ENCODE measurements around the gene KLHDC1.
"Not testable (repeated sequence)": the region's sequence is repeated elsewhere in the genome, so short reads cannot be mapped to it uniquely, and the experiment has no call there.

KLHDC1 gene, protein sequence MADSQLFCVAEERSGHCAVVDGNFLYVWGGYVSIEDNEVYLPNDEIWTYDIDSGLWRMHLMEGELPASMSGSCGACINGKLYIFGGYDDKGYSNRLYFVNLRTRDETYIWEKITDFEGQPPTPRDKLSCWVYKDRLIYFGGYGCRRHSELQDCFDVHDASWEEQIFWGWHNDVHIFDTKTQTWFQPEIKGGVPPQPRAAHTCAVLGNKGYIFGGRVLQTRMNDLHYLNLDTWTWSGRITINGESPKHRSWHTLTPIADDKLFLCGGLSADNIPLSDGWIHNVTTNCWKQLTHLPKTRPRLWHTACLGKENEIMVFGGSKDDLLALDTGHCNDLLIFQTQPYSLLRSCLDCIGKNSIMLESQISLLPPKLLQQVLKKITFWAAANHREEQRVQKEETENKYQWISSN

GRCh38 chr14:49692811-49693734 lies at the start of gene KLHDC1:
Gene KLHDC1 (plus strand): TSS chr14:49693120. CDS start chr14:49693195, 75 bp downstream.
- no peak for DNase-seq (ENCODE audit: low read depth, low spot score)
- H3K4me3 ChIP-seq (ENCODE audit: low read depth, low read length): peak within 1 kb of the TSS; percentile 71
- ChIA-PET POLR2A (interaction anchor here (0.9 to 1.1 kb wide), 2 partner anchors 75 to 76 kb away, joined by 3 to 4 read pairs; partner anchors contain the start of gene KLHDC2), CTCF (interaction anchor here (0.7 to 0.9 kb wide), 2 partner anchors 11 to 23 kb away, joined by 3 read pairs; no protein-coding TSS in a partner anchor)
- no peak for TF ChIP-seq CTCF (IDR thresholded peaks at IDR 0.05; ENCODE audit: insufficient read depth, low read length, missing control alignments)

GRCh38 chr14:49653508-49653907 lies 39.4 kb upstream of the KLHDC1 start:
- ChIA-PET POLR2A (no interaction called here), CTCF (no interaction called here)

DNA sequence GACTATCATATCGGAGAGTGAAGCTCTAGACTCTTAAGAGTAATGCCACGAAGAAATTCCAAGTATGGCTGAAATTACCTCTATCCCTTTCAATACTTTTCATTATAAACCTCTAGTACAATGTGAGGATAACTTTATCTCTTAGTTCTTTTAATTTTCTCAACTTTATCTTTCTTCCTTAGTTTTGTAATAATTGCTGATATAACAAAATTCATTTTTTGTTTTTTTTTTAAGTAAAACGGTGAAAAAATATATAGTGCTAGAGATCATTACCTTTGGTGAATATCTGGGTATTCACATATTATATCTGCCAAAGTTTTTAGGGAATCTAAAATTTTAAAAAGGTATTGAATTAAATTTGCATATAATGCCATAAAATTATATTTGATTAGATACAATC lies 38.4 kb upstream of the KLHDC1 start:
- TF ChIP-seq CTCF (IDR thresholded peaks at IDR 0.05; ENCODE audit: insufficient read depth, low read length, missing control alignments): no peak
- H3K4me3 ChIP-seq (ENCODE audit: low read depth, low read length): no peak overlapping the region
- no peak for DNase-seq (ENCODE audit: low read depth, low spot score)
- POLR2A ChIA-PET: no interaction called here
- CTCF ChIA-PET: interaction anchor here (2.0 kb wide), 1 partner anchor 21 kb away, joined by 5 read pairs; no protein-coding TSS in a partner anchor

More at GRCh38 chr14:49653508-49653907, 39.4 kb upstream of the KLHDC1 start:
- DNase-seq (ENCODE audit: low read depth, low spot score): no peak
- no peak for TF ChIP-seq CTCF (IDR thresholded peaks at IDR 0.05; ENCODE audit: insufficient read depth, low read length, missing control alignments)
- H3K4me3 ChIP-seq (ENCODE audit: low read depth, low read length): no peak overlapping the region

DNA sequence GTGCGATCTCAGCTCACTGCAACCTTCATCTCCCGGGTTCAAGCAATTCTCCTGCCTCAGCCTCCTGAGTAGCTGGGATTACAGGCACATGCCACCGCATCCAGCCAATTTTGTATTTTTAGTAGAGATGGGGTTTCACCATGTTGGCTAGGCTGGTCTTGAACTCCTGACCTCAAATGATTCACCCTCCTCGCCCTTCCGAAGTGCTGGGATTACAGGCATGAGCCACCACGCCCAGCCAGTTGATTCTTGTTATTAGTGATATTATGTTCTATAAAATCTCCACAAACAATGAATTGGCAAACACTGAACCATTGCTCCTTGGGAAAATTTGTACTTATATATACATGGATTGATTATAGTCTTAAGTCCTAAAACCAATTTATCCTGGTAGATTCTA lies 35.4 kb upstream of the KLHDC1 start:
- DNase-seq (ENCODE audit: low read depth, low spot score); CTCF ChIA-PET; POLR2A ChIA-PET: not testable (repeated sequence)

GRCh38 chr14:49659526-49660455 lies 33.1 kb upstream of the KLHDC1 start:
- H3K4me3 ChIP-seq (ENCODE audit: low read depth, low read length): no peak overlapping the region
- TF ChIP-seq CTCF (IDR thresholded peaks at IDR 0.05; ENCODE audit: insufficient read depth, low read length, missing control alignments): no peak
- ChIA-PET CTCF (no interaction called here), POLR2A (no interaction called here)
- DNase-seq (ENCODE audit: low read depth, low spot score): no peak

More for the DNA sequence above, 35.4 kb upstream of the KLHDC1 start:
- H3K4me3 ChIP-seq (ENCODE audit: low read depth, low read length): not testable (repeated sequence)

- H3K4me3 ChIP-seq (ENCODE audit: low read depth, low read length): no peak overlapping the region
- TF ChIP-seq CTCF (IDR thresholded peaks at IDR 0.05; ENCODE audit: insufficient read depth, low read length, missing control alignments): no peak
- POLR2A ChIA-PET: no interaction called here
- no peak for DNase-seq (ENCODE audit: low read depth, low spot score)
- CTCF ChIA-PET: interaction anchor here (0.7 to 1.4 kb wide), 3 partner anchors 10 to 209 kb away, joined by 3 to 4 read pairs (median 3); no protein-coding TSS in a partner anchor
Measured at GRCh38 chr14:49670475-49670874, 22.4 kb upstream of the KLHDC1 start.
